Brain microvascular endothelial cell (primary cell): ENCODE data around the gene FRMPD2.
"Not testable (repeated sequence)": the region's sequence is repeated elsewhere in the genome, so short reads cannot be mapped to it uniquely, and the experiment has no call there.

Experiments used
- DNase-seq: peaks from one replicate; pipeline ENCODE4 v3.0.0-alpha.2; 2020
- H3K27ac ChIP-seq: fragments of 250-450 bp; sonication (Bioruptor Pico); 2 replicates; pipeline ENCODE4 v1.5.1; 2020; ENCODE audit warnings: mild to moderate bottlenecking, moderate library complexity
- H3K27me3 ChIP-seq: fragments of 250-450 bp; sonication (Bioruptor Pico); replicated peaks from 2 replicates; pipeline ENCODE4 v1.5.1; 2020; ENCODE audit warnings: mild to moderate bottlenecking
- H3K36me3 ChIP-seq: fragments of 250-450 bp; sonication (Bioruptor Pico); replicated peaks from 2 replicates; pipeline ENCODE4 v1.5.1; 2020; ENCODE audit warnings: mild to moderate bottlenecking
- H3K4me3 ChIP-seq: 2 replicates; pipeline ENCODE4 v1.5.1; 2011; ENCODE audit warnings: low read depth, mild to moderate bottlenecking, control low read depth, low read length, moderate library complexity
- CTCF ChIP-seq: IDR thresholded peaks from 2 replicates; pipeline ENCODE4 v1.5.1; 2011; ENCODE audit warnings: low read depth, mild to moderate bottlenecking, moderate library complexity, low read length, control low read depth, inconsistent platforms; ENCODE audit errors: missing control alignments
- in situ Hi-C: cut with HindIII; loops from 2 replicates; pipeline ENCODE4 v1.10.0; 2017; ENCODE audit warnings: low sequenced_read_pairs, low pct_ligation_motif_present

The FRMPD2 gene

GRCh38 chr10:48193556-48193955, 80.9 kb downstream of the FRMPD2 start:
- no peak for DNase-seq

GRCh38 chr10:48192881-48193450, 81.5 kb downstream of the FRMPD2 start:
- no peak overlapping the region for H3K4me3 ChIP-seq

More at GRCh38 chr10:48193556-48193955, 80.9 kb downstream of the FRMPD2 start:
- no peak overlapping the region for H3K27ac ChIP-seq
- H3K4me3 ChIP-seq = no peak overlapping the region
- in situ Hi-C loops = no loop called here
- peaks cover 9% of the 10 kb centered on the region for H3K27me3 ChIP-seq
- TF ChIP-seq CTCF = no peak
- no peaks in the 10 kb centered on the region for H3K36me3 ChIP-seq

GRCh38 chr10:48187713-48188485, 86.6 kb downstream of the FRMPD2 start:
- DNase-seq = no peak
- no peak overlapping the region for H3K27ac ChIP-seq
- H3K27me3 ChIP-seq = peaks cover 4% of the 10 kb centered on the region
- no peak overlapping the region for H3K4me3 ChIP-seq
- in situ Hi-C loops = no loop called here
- no peaks in the 10 kb centered on the region for H3K36me3 ChIP-seq
- TF ChIP-seq CTCF = no peak

More at GRCh38 chr10:48192881-48193450, 81.5 kb downstream of the FRMPD2 start:
- Histone ChIP-seq H3K27me3 (peaks cover 9% of the 10 kb centered on the region), H3K27ac (no peak overlapping the region), H3K36me3 (no peaks in the 10 kb centered on the region)
- no peak for DNase-seq
- no peak for TF ChIP-seq CTCF
- in situ Hi-C loops = no loop called here

- Histone ChIP-seq H3K27me3 (peaks cover 4% of the 10 kb centered on the region), H3K4me3 (no peak overlapping the region), H3K27ac (no peak overlapping the region), H3K36me3 (no peaks in the 10 kb centered on the region)
- no peak for TF ChIP-seq CTCF
- in situ Hi-C loops = no loop called here
- DNase-seq = no peak
These were observed 87.4 kb downstream of the FRMPD2 start for GRCh38 chr10:48187126-48187525.

GRCh38 chr10:48186264-48186804, 88.2 kb downstream of the FRMPD2 start:
- H3K27ac ChIP-seq, H3K36me3 ChIP-seq, H3K27me3 ChIP-seq, in situ Hi-C loops, H3K4me3 ChIP-seq, DNase-seq: not testable (repeated sequence)

GRCh38 chr10:48184224-48184623, 90.3 kb downstream of the FRMPD2 start:
- in situ Hi-C loops = no loop called here
- Histone ChIP-seq H3K36me3 (no peaks in the 10 kb centered on the region), H3K27me3 (peaks cover 4% of the 10 kb centered on the region), H3K4me3 (no peak overlapping the region), H3K27ac (no peak overlapping the region)
- DNase-seq = no peak
- TF ChIP-seq CTCF = no peak

- H3K27me3 ChIP-seq, H3K27ac ChIP-seq, DNase-seq, in situ Hi-C loops, H3K4me3 ChIP-seq, H3K36me3 ChIP-seq: not testable (repeated sequence)
These were observed 101.8 kb downstream of the FRMPD2 start for GRCh38 chr10:48172715-48173114.
